H1 (cell line): ENCODE results near the gene AANAT. TPM values are rescaled to one million over a fixed set of nuclear protein-coding genes. Genes with fewer than 3 reads are reported as not detected.

Experiments used
- CTCF ChIA-PET: fragments of 300-600 bp; sonication (Branson Sonifier 250); formaldehyde crosslinking; loops from one replicate; lab custom pipeline; 2021; ENCODE audit not compliant: partially characterized antibody; lab: Charles Lee
- POLR2A ChIA-PET: fragments of 300-600 bp; sonication (Branson Sonifier 250); formaldehyde crosslinking; loops from one replicate; lab custom pipeline; 2021; ENCODE audit warnings: inconsistent platforms; ENCODE audit not compliant: partially characterized antibody; lab: Charles Lee
- DNase-seq, 2 experiments: peaks; one replicate each; pipeline versions ENCODE4 v3.0.0 to v3.0.0-alpha.2; 2010 to 2022; ENCODE audit warnings: low spot score in 2 of 2, low read depth in 1 of 2, mixed read lengths in 1 of 2
- FAIRE-seq: peaks from 2 replicates; lab custom pipeline; 2011; peaks lifted over from hg19 to GRCh38; lab: Jason Lieb, UNC
- H2AFZ ChIP-seq: 2 replicates; pipeline ENCODE4 v1.8.1; 2012; ENCODE audit warnings: low read length, inconsistent platforms
- H2AK5ac ChIP-seq: 2 replicates; pipeline ENCODE4 v1.6.1; 2013; ENCODE audit warnings: low read depth, low read length
- H2BK120ac ChIP-seq: replicated peaks from 2 replicates; pipeline ENCODE3; 2013; ENCODE audit warnings: low read depth, low read length, inconsistent platforms
- H2BK12ac ChIP-seq: 2 replicates; pipeline ENCODE4 v1.6.1; 2013; ENCODE audit warnings: low read depth, low read length
- H2BK15ac ChIP-seq: 2 replicates; pipeline ENCODE4 v1.6.1; 2013; ENCODE audit warnings: low read length
- H2BK20ac ChIP-seq: 2 replicates; pipeline ENCODE4 v1.6.1; 2013; ENCODE audit warnings: low read length
- H2BK5ac ChIP-seq: 2 replicates; pipeline ENCODE4 v1.6.1; 2013; ENCODE audit warnings: low read depth, low read length
- H3K14ac ChIP-seq: 2 replicates; pipeline ENCODE4 v1.6.1; 2013; ENCODE audit warnings: inconsistent platforms; ENCODE audit not compliant: insufficient read length
- H3K18ac ChIP-seq: 2 replicates; pipeline ENCODE4 v1.6.1; 2013; ENCODE audit warnings: low read length; ENCODE audit errors: extremely low read depth
- H3K23ac ChIP-seq: 2 replicates; pipeline ENCODE4 v1.6.1; 2013; ENCODE audit warnings: inconsistent platforms; ENCODE audit not compliant: insufficient read length
- H3K23me2 ChIP-seq: 2 replicates; pipeline ENCODE4 v1.6.1; 2013; ENCODE audit warnings: low read depth, low read length
- H3K27ac ChIP-seq: 2 replicates; pipeline ENCODE4 v1.6.1; 2011; ENCODE audit warnings: low read depth, low read length, inconsistent platforms
- H3K27me3 ChIP-seq, 4 experiments: replicated peaks in 1 of 4; 1 replicate in 1 of 4; 2 replicates in 3 of 4; pipeline versions ENCODE4 v1.6.1 to v1.8.1; 2011 to 2013; ENCODE audit warnings: low read length in 3 of 4, mild to moderate bottlenecking in 3 of 4, inconsistent platforms in 2 of 4, mixed read lengths in 2 of 4, moderate library complexity in 1 of 4; ENCODE audit not compliant: control insufficient read depth in 3 of 4, insufficient read depth in 3 of 4; ENCODE audit errors: extremely low read depth in 1 of 4
- H3K36me3 ChIP-seq, 4 experiments: 2 replicates each; pipeline versions ENCODE4 v1.6.1 to v1.8.1; 2011 to 2013; ENCODE audit warnings: mild to moderate bottlenecking in 4 of 4, low read length in 3 of 4, moderate library complexity in 2 of 4, control low read depth in 1 of 4, inconsistent platforms in 1 of 4; ENCODE audit not compliant: insufficient read depth in 4 of 4, control insufficient read depth in 2 of 4
- H3K4ac ChIP-seq: replicated peaks from 2 replicates; pipeline ENCODE3; 2013; ENCODE audit warnings: low read length, low read depth, mixed read lengths, inconsistent platforms; ENCODE audit not compliant: insufficient read length
- H3K4me1 ChIP-seq, 4 experiments: replicated peaks in 1 of 4; 1 replicate in 1 of 4; 2 replicates in 3 of 4; pipeline versions ENCODE4 v1.6.1 to v1.8.1; 2011 to 2013; ENCODE audit warnings: low read length in 3 of 4, inconsistent platforms in 2 of 4, mixed read lengths in 1 of 4; ENCODE audit not compliant: insufficient read depth in 4 of 4, control insufficient read depth in 3 of 4
- H3K4me2 ChIP-seq, 2 experiments: 2 replicates each; pipeline versions ENCODE4 v1.6.1 to v1.8.1; 2011 to 2013; ENCODE audit warnings: low read depth in 2 of 2, low read length in 2 of 2, control low read depth in 1 of 2, inconsistent platforms in 1 of 2, mild to moderate bottlenecking in 1 of 2; ENCODE audit not compliant: insufficient read depth in 1 of 2
- H3K4me3 ChIP-seq, 4 experiments: fragments of 200-600, 300-600 bp in 1 of 4; sonication (generic), shearing (Covaris generic), sonication (Bioruptor Twin) in 1 of 4; 2 replicates each; pipeline versions ENCODE4 v1.5.1 to v1.8.1; 2011 to 2016; ENCODE audit warnings: low read length in 4 of 4, low read depth in 3 of 4, control low read depth in 2 of 4, inconsistent platforms in 2 of 4, mild to moderate bottlenecking in 2 of 4, mixed read lengths in 1 of 4, moderate library complexity in 1 of 4; ENCODE audit not compliant: insufficient read depth in 2 of 4; ENCODE audit errors: extremely low read depth in 1 of 4
- H3K56ac ChIP-seq: replicated peaks from 2 replicates; pipeline ENCODE3; 2013; ENCODE audit warnings: low read depth, mild to moderate bottlenecking, mixed read lengths, low read length, inconsistent platforms; ENCODE audit not compliant: insufficient read length
- H3K79me1 ChIP-seq: 2 replicates; pipeline ENCODE4 v1.6.1; 2013; ENCODE audit warnings: low read depth, low read length, control low read depth
- H3K79me2 ChIP-seq, 2 experiments: 2 replicates each; pipeline versions ENCODE4 v1.6.1 to v1.8.1; 2012 to 2013; ENCODE audit warnings: low read length in 2 of 2, mild to moderate bottlenecking in 2 of 2, inconsistent platforms in 1 of 2; ENCODE audit not compliant: insufficient read depth in 2 of 2, control insufficient read depth in 1 of 2
- H3K9ac ChIP-seq, 4 experiments: replicated peaks in 1 of 4; 1 replicate in 1 of 4; 2 replicates in 3 of 4; pipeline versions ENCODE4 v1.6.1 to v1.8.1; 2011 to 2013; ENCODE audit warnings: low read depth in 3 of 4, low read length in 3 of 4, control low read depth in 2 of 4, mild to moderate bottlenecking in 2 of 4, moderate library complexity in 2 of 4, inconsistent platforms in 1 of 4; ENCODE audit errors: extremely low read depth in 1 of 4
- H3K9me3 ChIP-seq, 2 experiments: 2 replicates each; pipeline versions ENCODE4 v1.6.1 to v1.8.1; 2012 to 2013; ENCODE audit warnings: mild to moderate bottlenecking in 2 of 2, moderate library complexity in 2 of 2, control low read depth in 1 of 2, inconsistent platforms in 1 of 2, low read depth in 1 of 2, low read length in 1 of 2, mixed read lengths in 1 of 2; ENCODE audit not compliant: insufficient read depth in 2 of 2
- H4K20me1 ChIP-seq, 2 experiments: replicated peaks in 1 of 2; 2 replicates each; pipeline versions ENCODE3 to v1.8.1; 2011 to 2013; ENCODE audit warnings: inconsistent platforms in 2 of 2, low read length in 2 of 2, mild to moderate bottlenecking in 1 of 2; ENCODE audit not compliant: insufficient read depth in 2 of 2, control insufficient read depth in 1 of 2
- H4K5ac ChIP-seq: 2 replicates; pipeline ENCODE4 v1.6.1; 2013; ENCODE audit warnings: low read length, low read depth, mixed read lengths, inconsistent platforms; ENCODE audit not compliant: insufficient read length
- H4K8ac ChIP-seq: 2 replicates; pipeline ENCODE4 v1.8.0; 2013; ENCODE audit warnings: mild to moderate bottlenecking, moderate library complexity, low read length, inconsistent platforms; ENCODE audit not compliant: insufficient read depth; ENCODE audit errors: extremely low read depth
- H4K91ac ChIP-seq: replicated peaks from 2 replicates; pipeline ENCODE3; 2013; ENCODE audit warnings: low read length, mixed read lengths, inconsistent platforms; ENCODE audit not compliant: insufficient read length
- BACH1 ChIP-seq: IDR thresholded peaks from 2 replicates; pipeline ENCODE4 v1.6.1; 2012; ENCODE audit warnings: low read length, improper control_type of control experiment
- JUN ChIP-seq: IDR thresholded peaks from 2 replicates; pipeline ENCODE4 v1.6.1; 2011; ENCODE audit warnings: low read depth, mild to moderate bottlenecking, improper control_type of control experiment, low read length
- SIN3A ChIP-seq, 2 experiments: IDR thresholded peaks in 1 of 2; conservative IDR thresholded peaks in 1 of 2; 2 replicates each; pipeline ENCODE4 v1.6.1; 2011 to 2012; ENCODE audit warnings: low read length in 2 of 2, improper control_type of control experiment in 1 of 2, low read depth in 1 of 2, mild to moderate bottlenecking in 1 of 2
- SIRT6 ChIP-seq: IDR thresholded peaks from one replicate; pipeline ENCODE4 v1.7.1; 2012; ENCODE audit warnings: low read length, inconsistent platforms
- SUZ12 ChIP-seq: fragments of 200-600 bp; sonication (generic); IDR thresholded peaks from 2 replicates; pipeline ENCODE4 v1.6.1; 2012; ENCODE audit warnings: mild to moderate bottlenecking, inconsistent platforms, low read length, moderate library complexity, mixed read lengths
- WGBS, 2 experiments: shearing (Covaris generic) in 1 of 2; methylation state at CpG; one replicate each; pipeline versions ENCODE4 v1.1.6 to v1.1.7; 2013 to 2015; ENCODE audit warnings: low lambda C conversion rate in 2 of 2, mixed read lengths in 2 of 2, inconsistent platforms in 1 of 2, low coverage in 1 of 2, missing lambda C conversion rate in 1 of 2; ENCODE audit not compliant: insufficient replicate concordance in 2 of 2, insufficient coverage in 1 of 2, insufficient read length in 1 of 2; ENCODE audit errors: extremely low coverage in 1 of 2, missing lambda C conversion rate in 1 of 2; 5-methylcytosine and 5-hydroxymethylcytosine counted together
- polyA plus RNA-seq, 7 experiments: library from polyadenylated mRNA; depleted of rRNA in 3 of 7; stranded (reverse) in 5 of 7; unstranded in 2 of 7; fragments of >200 nt in 5 of 7; fragments of 200-250 nt in 2 of 7; gene quantifications; 1 replicate in 5 of 7; 2 replicates in 1 of 7; 4 replicates in 1 of 7; pipeline versions ENCODE4 v1.2.1 to v1.2.3, GENCODE V29; 2011 to 2013; ENCODE audit warnings: missing spikeins in 2 of 7, mixed read lengths in 2 of 7
- total RNA-seq: library from RNA; stranded (reverse); fragmentation: NEBNext Ultra II Directional; extraction: Animal tissue kit (Norgen Biotek cat#: 25700); gene quantifications from 2 replicates; pipeline ENCODE4 v1.2.1, GENCODE V29; 2021

AANAT gene
- total and polyA plus RNA-seq, 2 of the 8 experiments (the other 6 are each of a cell fraction or from before 2014, with no cell fraction given), result 0.53 TPM; not detected in 1

DNA sequence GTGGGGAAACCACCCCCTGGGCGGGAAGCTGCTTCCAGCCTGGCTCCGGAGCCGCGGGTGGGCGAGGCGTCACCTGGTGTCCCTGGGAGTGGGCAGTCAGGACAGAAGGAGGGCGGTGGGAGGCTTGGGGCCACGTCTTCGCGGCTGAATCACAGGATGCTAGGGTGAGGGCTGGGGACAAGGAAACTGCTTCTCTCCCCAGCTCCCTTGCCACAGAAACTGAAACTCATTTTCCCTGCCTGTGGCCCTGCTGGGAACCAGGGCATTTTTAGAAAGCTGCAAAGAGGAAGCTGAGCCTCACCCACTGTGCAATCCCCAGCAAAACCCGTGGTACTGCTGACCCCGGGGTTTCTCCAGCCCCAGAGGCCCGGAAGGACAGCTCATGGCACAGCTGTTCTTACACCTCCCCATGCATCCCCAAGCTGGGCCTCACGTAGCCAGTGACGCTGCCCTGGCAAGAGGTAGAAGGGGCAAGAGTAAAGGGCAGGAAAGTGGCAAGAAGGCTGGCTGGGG, 25.6 kb downstream of the AANAT start:
- POLR2A ChIA-PET, result interaction anchor here (0.7 to 1.5 kb wide), 5 partner anchors 13 to 85 kb away, joined by 3 to 6 read pairs (median 3); no protein-coding TSS in a partner anchor
- 0 out of 2 replicates have a peak overlapping the region, but pooled peaks have one; percentile 17 for H2BK12ac ChIP-seq
- peak overlapping the region; percentile 27 for H4K91ac ChIP-seq
- TF ChIP-seq SUZ12 (no peak), JUN (no peak), BACH1 (no peak), SIRT6 (no peak), SIN3A (conservative IDR thresholded peaks at IDR 0.05 in 1 of 2, IDR thresholded peaks at IDR 0.05 in 1 of 2; ENCODE audit: low read depth in 1 of 2, low read length in 2 of 2) (no peak)
- no peak overlapping the region for H2AFZ ChIP-seq
- FAIRE-seq (no peak), DNase-seq (no peak)
- no peak overlapping the region for H4K5ac ChIP-seq
- no peak overlapping the region for H2AK5ac ChIP-seq
- H3K36me3 ChIP-seq, result no peaks in the 10 kb centered on the region
- H3K9me3 ChIP-seq, result no peaks in the 10 kb centered on the region
- 0 out of 2 replicates have a peak overlapping the region, but pooled peaks have one; percentile 66 for H2BK5ac ChIP-seq
- H3K56ac ChIP-seq, result no peak overlapping the region
- CTCF ChIA-PET, result interaction anchor here (0.8 to 20.2 kb wide), 17 partner anchors 9 to 189 kb away, joined by 3 to 446 read pairs (median 4); partner anchors contain the start of gene AANAT
- H3K4me3 ChIP-seq, result no peak overlapping the region
- H2BK15ac ChIP-seq, result 0 out of 2 replicates have a peak overlapping the region, but pooled peaks have one; percentile 19
- H4K20me1 ChIP-seq, result peaks cover 7 to 19% of the 10 kb centered on the region in 2 experiments
- 57% methylated on average over 15 of the region's 15 CpGs; no CpG with 5 or more reads in 1 of the 2 experiments for WGBS, 2 experiments
- no peak overlapping the region for H3K27ac ChIP-seq
- H3K79me2 ChIP-seq, result no peaks in the 10 kb centered on the region; a peak in 1 of 4 replicates
- H3K23me2 ChIP-seq, result no peaks in the 10 kb centered on the region
- no peak overlapping the region for H3K23ac ChIP-seq
- H3K27me3 ChIP-seq, result no peaks in the 10 kb centered on the region
- H3K4ac ChIP-seq, result no peak overlapping the region
- H3K14ac ChIP-seq, result no peak overlapping the region
- peaks cover 8 to 27% (median 20%) of the 10 kb centered on the region in 4 experiments for H3K4me1 ChIP-seq
- H4K8ac ChIP-seq, result no peak overlapping the region
- H3K4me2 ChIP-seq, result peak overlapping the region in 1 of 2 experiments; percentile 41; a peak in 1 of 4 replicates
- H3K18ac ChIP-seq, result 0 out of 2 replicates have a peak overlapping the region, but pooled peaks have one; percentile 19
- H2BK120ac ChIP-seq, result no peak overlapping the region
- H2BK20ac ChIP-seq, result no peak overlapping the region
- no peak overlapping the region; a peak in 1 of 7 replicates for H3K9ac ChIP-seq
- peaks cover 9% of the 10 kb centered on the region for H3K79me1 ChIP-seq
